Stimulated activated CD4-positive, alpha-beta T cell treated with anti-CD3 and anti-CD28 coated beads, Interleukin-12 subunit alpha, Interleukin-12 subunit beta, amount 100 ng/mL, for 4 hours (primary cell): Measurements from ENCODE around the gene EFNA3.

Experiments used
- DNase-seq: peaks from one replicate; pipeline ENCODE4 v3.0.0-alpha.2; 2020

Gene EFNA3

DNA sequence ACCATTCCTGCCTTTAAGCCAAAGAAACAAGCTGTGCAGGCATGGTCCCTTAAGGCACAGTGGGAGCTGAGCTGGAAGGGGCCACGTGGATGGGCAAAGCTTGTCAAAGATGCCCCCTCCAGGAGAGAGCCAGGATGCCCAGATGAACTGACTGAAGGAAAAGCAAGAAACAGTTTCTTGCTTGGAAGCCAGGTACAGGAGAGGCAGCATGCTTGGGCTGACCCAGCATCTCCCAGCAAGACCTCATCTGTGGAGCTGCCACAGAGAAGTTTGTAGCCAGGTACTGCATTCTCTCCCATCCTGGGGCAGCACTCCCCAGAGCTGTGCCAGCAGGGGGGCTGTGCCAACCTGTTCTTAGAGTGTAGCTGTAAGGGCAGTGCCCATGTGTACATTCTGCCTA lies 55.7 kb downstream of the EFNA3 start:
- DNase-seq = no peak

DNA sequence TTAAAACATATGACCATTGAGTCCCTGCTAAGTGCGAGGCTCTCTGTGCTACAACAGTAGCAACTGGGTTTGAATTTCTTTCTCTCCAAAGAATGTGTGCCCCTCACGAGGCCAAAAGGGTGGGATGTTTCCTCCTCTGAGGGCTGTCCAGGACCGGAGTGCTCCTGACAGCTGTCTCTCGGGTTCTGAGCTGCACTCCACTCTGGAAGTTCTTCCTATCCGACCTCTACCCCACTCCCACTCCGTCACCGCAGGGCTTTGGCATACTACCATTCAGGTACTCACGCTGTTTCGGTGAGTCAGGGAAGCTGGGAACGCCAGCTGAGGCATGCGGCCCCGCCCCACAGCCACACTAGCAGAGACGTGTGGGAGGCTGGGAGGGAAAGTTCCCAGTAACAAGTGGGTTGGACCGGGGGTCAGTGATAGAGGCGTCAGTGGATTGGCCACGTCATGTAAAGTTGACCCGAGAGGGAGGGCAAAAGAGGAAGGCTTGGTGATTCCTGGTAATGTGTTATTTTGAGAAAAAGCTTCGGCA lies 56.3 kb downstream of the EFNA3 start:
- DNase-seq = peak; percentile 75

DNA sequence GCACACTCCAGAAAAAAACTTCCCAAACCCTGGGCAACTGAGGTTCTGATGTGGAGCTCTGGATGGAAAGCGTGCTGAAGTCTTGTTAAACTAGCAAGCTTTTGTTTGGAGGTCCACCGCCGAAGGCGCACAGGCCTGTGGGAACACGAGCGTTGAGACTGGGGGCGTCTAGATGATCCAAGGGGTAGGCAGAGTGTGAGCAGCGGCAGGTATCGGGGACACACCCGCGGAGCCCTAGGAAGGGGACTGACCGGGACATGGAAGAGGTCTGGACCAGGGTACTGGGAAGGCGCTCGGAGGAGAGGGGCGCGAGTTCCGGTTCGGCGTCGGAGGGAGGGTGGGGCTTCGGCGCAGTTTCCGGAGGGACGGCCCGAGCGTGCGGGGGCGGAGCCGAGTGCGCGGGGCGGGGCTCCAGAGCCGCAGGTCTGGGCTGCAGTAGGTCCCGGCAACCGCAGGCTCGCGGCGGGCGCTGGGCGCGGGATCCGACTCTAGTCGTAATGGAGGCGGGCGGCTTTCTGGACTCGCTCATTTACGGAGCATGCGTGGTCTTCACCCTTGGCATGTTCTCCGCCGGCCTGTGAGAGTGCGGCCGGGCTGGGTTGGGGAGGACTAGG lies 56.9 kb downstream of the EFNA3 start, which contains the start of gene SLC50A1:
TSS of gene SLC50A1 (plus strand) at position 438 of the 614 bp plus-strand sequence. CDS start at position 498, 60 bp downstream.
- peak; percentile 92 for DNase-seq

DNA sequence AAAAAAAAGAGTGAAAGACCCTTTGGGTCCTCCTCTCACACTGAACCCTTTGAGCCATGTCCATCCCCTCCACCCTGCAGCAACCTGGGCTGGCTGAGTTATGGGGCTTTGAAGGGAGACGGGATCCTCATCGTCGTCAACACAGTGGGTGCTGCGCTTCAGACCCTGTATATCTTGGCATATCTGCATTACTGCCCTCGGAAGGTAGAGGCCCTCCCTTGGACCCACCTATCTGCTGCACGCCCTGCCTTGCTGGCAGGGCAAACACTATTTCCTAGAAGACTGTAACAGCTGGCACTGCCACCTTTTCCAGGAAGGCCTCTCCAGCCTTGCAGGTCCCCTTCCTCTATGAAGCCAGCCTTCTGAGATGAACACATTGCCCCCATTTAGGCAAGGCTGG lies 58.1 kb downstream of the EFNA3 start:
- DNase-seq = no peak
